D341Med (cell line): ENCODE measurements around the gene POLN.
"Not testable (repeated sequence)": the region's sequence is repeated elsewhere in the genome, so short reads cannot be mapped to it uniquely, and the experiment has no call there.

ENCODE experiments used
- DNase-seq: peaks from one replicate; pipeline ENCODE4 v3.0.0; 2012; ENCODE audit warnings: low spot score

POLN gene

GRCh38 chr4:2219233-2219760 lies 22.6 kb downstream of the POLN start:
- no peak for DNase-seq

GRCh38 chr4:2218436-2218835 lies 23.5 kb downstream of the POLN start:
- DNase-seq = no peak

DNA sequence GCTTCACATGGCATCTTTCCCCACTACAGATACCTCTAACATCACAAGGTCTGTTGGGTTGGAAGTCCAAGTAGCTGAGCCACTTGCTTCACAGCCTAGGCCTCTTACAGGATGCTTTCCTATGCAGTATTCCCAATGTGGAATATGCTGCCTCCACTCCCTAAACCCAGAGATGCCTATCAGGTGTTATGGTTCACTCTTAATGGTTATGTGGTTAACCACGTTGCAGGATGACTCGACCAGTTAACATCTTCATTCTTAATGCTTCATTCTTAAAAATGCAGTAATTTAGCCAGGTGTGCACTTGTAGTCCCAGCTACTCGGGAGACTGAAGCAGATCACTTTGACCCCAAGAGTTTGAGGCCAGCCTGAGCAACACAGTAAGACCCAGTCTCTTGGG lies 24.2 kb downstream of the POLN start:
- DNase-seq = no peak

DNA sequence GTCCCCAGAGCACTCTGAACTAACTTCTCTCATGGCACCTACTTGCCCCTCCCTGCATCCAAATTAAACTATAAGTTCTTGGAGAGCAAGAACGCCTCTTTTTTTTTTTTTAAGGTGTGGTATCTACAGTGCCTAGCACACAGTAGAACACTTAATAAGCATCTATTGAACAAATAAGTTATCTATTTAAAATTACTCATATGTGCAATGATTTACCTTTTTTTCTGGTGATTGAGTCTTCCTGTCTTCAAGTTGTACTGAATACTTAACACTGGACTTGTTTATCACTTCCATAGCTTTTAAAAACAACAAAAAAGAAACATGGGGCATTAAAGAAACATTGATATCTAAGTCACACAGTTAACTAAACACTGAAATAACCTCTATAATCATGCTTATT lies 29.1 kb downstream of the POLN start:
- no peak for DNase-seq

GRCh38 chr4:2202789-2203188 lies 39.1 kb downstream of the POLN start:
- DNase-seq = not testable (repeated sequence)

- no peak for DNase-seq
Measured at GRCh38 chr4:2194496-2194895, 47.4 kb downstream of the POLN start.

GRCh38 chr4:2193326-2193725 lies 48.6 kb downstream of the POLN start:
- no peak for DNase-seq

GRCh38 chr4:2186865-2187172 lies 55.1 kb downstream of the POLN start:
- DNase-seq = no peak

GRCh38 chr4:2186133-2186864 lies 55.6 kb downstream of the POLN start:
- DNase-seq = no peak

- no peak for DNase-seq
Measured at GRCh38 chr4:2183394-2183793, 58.5 kb downstream of the POLN start.

DNA sequence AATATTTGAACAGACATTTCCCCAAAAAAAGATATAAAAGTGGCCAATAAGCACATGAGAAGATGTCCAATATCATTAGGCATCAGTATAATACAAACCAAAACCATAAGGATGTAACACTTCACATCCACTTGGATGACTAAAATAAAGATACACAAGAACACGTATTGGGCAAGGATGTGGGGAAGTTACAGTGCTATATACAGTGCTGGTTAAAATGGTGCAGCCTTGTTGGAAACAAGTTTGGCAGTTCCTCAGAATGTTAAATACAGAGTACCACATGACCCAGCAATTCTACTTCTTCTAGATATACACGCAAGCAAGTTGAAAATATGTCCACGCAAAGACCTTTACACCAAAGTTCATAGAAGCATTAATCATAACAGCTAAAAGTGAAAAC lies 58.9 kb downstream of the POLN start:
- DNase-seq = no peak

GRCh38 chr4:2180410-2180809 lies 61.5 kb downstream of the POLN start:
- no peak for DNase-seq

DNA sequence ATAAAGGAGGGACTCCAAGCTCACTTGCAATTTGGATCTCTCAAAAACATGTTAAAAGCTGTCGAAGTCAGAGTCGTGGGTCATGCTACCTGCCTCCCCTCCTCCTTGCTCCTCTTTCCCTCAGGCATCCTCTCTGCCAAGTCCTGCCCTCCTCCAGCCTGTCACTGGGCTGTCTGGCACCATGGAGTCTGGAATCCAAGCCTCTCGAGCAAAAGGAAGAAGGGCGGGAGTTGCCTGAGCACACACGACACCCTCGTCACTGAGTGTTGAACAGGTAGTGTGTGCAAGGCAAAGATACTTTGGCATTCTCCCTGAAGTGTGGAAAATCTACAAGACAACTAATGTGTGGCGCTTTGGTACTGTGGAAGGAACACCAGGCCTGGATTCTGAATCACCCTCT lies 62.2 kb downstream of the POLN start:
- no peak for DNase-seq

DNA sequence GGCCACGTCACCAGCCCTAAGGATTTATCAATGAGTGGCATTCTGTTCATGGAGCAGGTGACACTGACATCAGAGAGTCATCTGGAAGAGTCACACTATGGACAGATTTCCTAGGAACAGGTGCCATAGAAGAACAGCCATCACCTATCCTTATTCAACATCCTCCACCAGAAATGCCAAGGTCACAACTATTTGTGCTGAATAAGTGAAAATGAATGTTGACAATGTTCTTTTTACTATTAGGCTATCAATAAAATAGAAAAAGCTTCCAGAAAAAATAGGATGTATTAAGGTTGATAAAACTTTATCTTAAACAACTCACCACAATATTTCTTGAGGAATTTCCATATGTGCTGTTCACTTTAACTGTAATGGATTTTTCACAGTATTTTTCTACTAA lies 62.9 kb downstream of the POLN start:
- no peak for DNase-seq

DNA sequence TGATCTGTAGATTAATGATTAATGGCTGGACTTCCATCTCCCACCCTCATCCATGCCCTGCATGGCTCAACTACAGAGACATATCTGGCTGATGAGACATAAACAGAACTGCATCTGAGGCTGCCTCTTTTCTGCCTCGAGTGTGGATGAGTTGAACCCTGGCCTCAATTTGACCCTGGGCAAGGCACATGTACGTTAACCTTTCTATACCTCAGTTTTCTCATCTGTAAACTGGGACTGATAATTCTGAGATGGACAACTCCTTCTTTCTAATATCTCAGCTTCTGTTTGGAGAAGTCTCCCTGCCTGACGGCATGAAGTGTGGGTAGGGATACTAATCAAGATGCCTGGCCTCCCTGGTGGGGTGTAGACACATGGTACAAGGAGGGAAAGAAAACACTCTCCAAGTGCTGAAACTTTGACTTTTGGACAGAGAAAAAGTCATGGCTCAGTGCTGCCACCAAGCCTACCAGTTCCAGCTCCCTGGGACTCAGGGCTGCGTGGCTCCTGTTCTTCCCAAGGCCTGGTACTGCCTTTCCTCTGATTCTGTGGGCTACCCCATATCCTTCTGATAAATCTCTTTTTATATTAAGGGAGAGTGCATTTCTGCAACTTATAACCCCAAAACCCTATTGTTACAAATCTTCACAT lies 64.4 kb downstream of the POLN start:
- DNase-seq = no peak

- no peak for DNase-seq
Measured at GRCh38 chr4:2175990-2176698, 65.8 kb downstream of the POLN start.

GRCh38 chr4:2174061-2174460 lies 67.9 kb downstream of the POLN start:
- DNase-seq = no peak

GRCh38 chr4:2172627-2173231 lies 69.2 kb downstream of the POLN start:
- DNase-seq = no peak

DNA sequence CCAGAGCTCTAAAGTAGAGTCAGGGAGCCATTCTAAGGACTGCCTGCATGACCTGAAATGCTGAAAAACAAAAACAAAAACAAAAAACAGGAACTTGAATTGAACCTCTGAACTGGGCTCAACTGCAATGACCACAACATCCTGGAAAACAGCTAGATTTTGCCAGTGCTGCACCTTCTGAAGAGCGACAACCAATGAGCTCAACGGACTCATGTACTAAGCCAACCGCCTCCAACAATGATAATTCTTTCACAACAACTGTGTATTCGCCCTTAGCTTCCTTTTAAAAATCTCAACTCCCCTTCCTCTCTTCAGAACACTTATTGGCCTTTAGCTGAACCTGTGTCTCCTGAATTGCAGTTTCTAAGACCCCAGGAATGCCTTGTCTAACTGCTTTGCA lies 69.8 kb downstream of the POLN start:
- no peak for DNase-seq

GRCh38 chr4:2168469-2169319 lies 73.2 kb downstream of the POLN start:
- DNase-seq = no peak

- no peak for DNase-seq
Measured at GRCh38 chr4:2166253-2166652, 75.7 kb downstream of the POLN start.

DNA sequence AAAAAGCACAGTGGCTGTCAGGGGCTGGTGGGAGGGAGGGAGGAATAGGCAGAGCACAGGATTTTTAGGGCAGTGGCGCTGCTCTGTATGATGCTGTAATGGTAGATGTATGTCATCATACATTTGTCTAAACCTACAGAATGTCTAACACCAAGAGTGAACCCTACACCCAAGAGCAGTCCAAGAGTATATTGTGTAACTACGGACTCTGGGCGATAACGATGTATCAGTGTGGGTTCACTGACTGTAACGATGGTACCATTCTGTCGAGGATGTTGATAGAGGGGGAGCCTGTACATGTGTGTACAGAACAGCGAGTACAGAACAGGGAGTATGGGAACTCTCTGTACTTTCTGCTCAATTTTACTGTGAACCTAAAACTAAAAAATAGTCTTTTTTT lies 76.5 kb downstream of the POLN start:
- no peak for DNase-seq
